Measurements from ENCODE around the gene RPS14.
A peak's percentile ranks its signal among the peaks of the same experiment; 100 is the strongest.
"Not testable (repeated sequence)": the region's sequence is repeated elsewhere in the genome, so short reads cannot be mapped to it uniquely, and the experiment has no call there.

RPS14 gene

DNA sequence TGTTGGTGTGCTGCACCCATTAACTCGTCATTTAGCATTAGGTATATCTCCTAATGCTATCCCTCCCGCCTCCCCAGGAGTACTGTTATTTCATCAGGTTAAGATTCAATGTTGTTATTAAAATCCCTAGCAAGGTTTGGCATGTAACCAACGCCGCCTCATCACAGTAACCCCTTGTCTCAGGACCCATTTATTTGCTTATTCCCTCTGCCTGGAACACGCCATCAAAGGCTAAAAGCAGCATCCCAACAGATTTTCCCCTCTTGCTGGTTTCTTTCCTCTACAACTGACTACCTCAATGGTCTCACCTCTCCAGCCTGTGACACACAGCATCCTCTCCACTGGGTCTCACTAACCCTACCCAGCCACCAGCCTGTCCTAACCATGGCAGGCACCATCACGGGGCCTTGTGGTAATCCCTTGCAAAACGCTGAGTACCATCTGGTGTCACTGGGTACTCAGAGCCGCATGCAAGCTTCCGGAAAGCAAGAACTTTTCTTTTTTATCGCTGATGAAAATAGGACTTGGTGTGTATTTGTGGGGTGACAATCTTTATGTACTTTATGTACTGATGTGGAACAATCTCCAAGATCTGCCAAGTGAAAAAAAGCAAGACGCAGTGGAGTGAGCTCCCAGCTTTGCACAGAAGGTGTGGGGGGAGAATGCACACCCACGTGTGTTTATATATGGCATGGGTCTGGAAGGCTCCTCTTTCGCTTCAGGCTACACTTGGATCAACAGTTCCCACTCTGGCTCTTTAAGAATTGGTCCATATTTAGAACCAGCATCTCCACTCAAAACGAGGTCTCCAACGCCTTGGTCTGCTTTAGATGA lies 6.1 kb downstream of the RPS14 start:
- DNase-seq, result peak; percentile 45

GRCh38 chr5:150442699-150443080 lies 6.8 kb downstream of the RPS14 start:
- DNase-seq, result peak; percentile 43

DNA sequence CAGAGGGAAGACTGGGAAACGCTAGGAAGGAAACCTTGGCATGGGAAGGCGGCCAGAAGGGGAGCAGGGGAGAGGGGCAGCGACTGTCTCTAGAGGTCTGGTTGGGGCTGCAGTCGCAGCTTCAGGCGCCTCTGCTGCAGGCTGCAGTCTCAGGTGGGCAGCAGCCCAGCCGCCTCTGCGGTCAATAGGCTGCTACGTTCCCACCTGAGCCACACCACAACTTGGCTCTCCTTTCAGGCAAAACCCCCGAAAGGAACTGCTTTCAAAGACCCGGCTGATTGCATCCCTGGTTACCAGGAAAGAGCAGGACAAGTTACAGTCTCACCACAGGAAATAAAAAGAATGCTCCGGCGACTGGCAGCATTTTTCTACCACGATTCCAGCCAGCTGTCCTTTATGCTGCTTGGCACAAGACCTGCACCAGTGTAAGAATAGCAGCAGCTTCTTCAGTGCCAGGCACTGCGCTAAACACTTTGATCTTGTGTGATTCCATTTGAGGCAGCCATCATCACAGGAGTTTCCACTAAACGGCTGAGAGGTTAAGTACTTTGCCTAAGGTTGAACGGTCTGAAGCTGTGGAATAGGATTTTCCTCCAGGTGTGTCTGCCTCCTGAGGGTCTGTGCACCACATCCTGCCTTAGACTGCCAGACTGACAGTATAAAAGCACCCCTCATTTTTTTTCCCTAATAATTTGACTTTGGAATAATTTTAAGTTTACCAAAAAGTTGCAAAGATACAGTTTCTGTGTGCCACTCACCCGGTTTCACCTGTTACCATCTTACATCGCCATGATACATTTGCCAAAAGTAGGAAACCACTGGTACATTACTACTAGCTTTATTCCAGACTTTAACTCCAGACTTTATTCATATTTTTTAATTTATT lies 7.5 kb downstream of the RPS14 start:
- peak; percentile 57 for DNase-seq

DNA sequence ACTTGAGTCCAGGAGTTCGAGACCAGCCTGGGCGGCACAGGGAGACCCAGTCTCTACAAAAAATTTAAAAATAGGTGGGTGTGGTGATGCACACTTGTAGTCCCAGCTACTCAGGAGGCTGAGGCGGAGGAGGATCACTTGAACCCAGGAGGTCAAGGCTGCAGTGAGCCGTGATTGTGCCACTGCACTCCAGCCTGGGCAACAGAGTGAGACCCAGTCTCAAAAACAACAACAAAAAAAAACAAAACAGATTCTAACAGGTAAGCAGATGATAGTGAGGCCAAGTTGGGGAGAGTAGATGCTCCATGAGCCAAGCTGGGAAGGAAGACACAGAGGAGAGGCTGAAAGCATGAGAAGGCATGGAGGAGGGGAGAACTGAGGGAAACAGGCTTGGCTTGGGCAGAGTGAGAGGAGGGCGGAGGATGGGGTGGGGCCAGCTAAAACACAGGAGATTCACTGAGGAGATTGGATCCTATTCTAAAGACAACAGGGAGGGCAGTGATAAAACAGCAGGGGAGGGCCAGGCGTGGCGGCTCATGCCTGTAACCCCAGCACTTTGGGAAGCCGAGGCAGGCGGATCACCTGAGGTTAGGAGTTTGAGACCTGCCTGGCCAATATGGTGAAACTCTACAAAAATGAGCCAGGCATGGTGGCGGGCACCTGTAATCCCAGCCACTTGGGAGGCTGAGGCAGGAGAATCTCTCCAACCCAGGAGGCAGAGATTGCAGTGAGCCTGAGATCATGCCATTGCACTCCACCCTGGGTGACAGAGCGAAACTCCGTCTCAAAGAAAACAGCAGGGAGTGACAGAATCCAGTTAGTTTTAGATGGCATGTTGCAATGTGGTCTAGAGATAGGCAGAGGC lies 8.4 kb downstream of the RPS14 start:
- DNase-seq, result no peak

DNA sequence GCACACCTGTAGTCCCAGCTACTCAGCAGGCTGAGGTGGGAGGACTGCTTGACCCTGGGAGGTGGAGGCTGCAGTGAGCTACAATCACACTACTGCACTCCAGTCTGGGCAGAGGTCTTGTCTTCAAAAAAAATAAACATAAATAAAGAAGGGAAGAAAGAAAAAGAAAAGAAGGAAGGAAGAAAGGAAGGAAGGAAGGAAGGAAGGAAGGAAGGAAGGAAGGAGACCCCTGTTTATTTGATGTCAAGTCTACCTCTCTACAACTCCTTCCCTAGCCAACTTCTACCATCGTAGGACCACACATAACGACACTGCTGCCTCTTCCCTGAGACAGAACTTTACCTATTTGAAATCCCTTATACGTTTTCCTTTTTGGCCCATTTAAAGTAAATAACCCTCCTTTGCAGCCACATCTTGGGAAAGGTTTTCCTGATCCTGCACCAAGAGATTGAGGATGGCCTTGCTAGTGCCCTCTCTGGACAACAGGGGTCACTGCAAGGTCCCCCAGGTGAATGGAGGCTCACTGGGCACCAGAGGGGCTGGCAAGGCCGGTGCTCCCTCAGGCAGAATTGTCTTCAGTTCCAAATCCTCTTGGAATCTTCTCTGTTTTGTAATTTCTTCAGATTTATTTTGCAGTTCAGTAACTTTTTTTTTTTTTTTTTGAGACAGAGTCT lies 10.5 kb downstream of the RPS14 start:
- no peak for DNase-seq

DNA sequence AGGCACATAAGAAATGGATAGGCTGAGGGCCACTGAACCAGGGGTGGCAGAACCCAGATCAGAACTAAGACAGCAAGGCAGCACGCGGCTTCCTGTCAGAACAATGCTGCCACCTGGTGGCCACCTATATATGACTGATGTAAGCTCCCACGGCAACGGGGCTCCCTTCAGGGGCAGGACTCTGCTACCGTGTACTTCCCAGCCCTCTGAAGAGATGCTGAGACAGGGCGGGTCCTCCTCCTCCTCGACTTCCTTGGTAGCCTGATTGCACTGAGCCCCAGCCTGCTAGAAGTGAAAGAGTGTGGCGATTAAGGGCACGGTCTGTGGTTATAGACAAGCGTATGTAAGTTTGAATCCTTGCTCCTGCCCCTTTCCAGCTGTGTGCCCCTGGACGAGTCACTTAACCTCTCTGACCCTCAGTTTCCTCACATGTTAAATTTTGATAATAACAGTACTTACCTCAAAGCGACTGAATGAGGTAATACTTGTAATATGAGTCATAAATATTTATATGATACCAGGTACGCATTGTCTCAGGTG lies 13.3 kb downstream of the RPS14 start:
- peak; percentile 60 for DNase-seq

DNA sequence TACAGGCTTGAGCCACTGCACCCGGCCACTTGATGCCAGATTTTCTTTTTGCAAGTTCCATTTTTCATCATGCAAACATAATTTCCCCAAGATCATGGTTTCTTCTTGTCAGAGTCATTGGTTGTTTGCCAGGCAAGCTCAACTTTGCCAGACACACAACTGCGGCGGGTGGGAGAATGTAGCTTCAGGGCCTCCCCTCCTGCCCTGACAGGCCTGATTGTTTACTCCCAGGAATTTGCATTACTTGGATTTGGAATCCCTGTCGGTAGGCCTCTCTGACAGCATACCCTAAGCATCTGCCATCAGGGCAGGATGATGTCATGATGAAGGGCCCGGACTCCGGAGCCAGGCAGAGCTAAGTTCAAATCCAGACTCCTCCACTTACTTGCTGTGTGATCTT lies 15.1 kb downstream of the RPS14 start:
- DNase-seq, result no peak

GRCh38 chr5:150431574-150431973 lies 18.0 kb downstream of the RPS14 start:
- DNase-seq, result no peak

DNA sequence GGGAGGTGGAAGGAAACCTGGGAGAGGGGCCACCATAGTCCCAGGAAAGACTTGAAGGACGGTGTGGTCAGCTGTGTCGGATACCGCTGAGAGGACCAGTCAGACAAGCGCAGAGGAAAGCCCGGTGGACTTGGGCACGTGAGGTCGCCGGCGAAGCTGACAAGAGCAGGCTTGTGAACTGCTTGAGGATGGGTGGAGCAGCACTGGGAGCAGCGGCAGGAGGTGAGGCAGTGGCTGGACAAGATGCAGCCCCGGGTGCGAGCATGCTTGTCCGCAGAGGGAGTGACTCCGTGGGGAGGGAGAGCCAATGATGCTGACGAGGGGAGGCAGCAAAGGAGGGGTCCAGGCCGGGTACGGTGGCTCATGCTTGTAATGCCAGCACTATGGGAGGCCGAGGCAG lies 18.5 kb downstream of the RPS14 start:
- no peak for DNase-seq

DNA sequence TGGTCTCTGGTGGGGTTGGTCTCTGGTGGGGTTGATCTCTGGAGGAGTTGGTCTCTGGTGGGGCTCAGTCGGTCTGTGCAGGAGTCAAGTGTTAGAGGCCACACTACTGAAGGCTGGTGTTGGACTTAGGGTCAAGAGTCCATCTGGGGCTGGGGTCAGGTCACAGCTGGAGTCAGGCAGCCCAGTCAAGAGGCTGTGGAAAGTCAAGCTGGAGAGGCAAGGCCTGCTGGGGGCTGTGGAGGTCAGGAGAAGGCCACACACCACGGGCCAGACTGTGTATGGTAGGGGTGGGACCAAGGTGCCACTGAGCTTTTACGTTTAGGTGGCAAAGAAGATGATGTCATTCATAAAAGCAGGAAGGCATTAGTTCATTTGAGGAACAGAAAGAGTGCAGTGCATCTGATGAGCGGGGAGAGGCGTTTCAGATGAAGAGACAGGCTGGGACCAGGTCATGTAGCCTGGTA lies 20.1 kb downstream of the RPS14 start:
- DNase-seq, result no peak

DNA sequence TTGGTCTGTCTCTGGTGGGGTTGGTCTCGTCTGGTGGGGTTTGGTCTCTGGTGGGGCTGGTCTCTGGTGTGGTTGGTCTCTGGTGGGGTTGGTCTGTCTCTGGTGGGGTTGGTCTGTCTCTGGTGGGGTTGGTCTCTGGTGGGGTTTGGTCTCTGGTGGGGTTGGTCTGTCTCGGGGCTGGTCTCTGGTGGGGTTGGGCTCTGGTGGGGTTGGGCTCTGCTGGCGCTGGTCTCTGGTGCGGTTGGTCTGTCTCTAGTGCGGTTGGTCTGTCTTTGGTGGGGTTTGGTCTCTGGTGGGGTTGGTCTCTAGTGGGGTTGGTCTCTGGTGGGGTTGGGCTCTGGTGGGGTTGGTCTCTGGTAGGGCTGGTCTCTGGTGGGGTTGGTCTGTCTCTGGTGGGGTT lies 20.6 kb downstream of the RPS14 start:
- DNase-seq, result no peak

- DNase-seq, result no peak
These were observed 21.2 kb downstream of the RPS14 start for GRCh38 chr5:150428106-150428876.

DNA sequence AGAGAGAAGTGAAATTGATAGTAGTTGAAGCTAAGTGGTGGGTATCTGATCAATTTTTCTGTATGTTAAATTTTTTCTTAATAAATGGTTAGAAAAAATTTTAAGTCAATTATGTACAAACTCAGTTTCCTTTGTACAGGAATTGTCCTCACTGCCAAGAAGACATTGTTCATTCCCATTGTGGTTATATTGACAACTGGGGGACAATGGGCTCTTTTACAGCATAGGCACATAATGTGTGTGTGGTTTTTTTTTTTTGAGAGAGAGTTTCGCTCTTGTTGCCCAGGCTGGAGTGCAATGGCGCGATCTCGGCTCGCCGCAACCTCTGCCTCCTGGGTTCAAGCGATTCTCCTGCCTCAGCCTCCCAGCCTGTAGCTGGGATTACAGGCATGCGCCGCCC lies 23.4 kb downstream of the RPS14 start:
- not testable (repeated sequence) for DNase-seq

GRCh38 chr5:150422758-150423157 lies 26.8 kb downstream of the RPS14 start:
- no peak for DNase-seq

DNA sequence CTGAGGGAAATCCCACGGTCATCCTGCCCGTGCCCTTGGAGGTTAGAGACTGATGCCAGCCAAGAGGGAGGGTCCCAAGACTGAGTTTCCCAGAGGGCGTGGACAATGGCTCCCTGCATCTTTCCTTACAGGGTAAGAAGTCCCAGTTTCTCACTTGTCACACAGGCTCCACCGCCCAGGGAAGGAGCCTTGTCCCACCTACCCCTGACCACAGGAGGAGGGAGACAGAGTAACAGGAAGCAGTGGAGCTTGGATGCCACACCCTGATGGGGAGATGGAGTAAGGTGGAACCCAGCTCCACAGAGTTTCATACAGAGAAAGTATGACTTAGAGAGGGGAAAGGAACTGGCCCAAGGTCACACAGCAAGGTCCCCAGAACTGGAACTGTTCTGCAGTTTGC lies 27.5 kb downstream of the RPS14 start:
- no peak for DNase-seq

- DNase-seq, result no peak
These were observed 29.8 kb downstream of the RPS14 start for GRCh38 chr5:150419630-150420270.

DNA sequence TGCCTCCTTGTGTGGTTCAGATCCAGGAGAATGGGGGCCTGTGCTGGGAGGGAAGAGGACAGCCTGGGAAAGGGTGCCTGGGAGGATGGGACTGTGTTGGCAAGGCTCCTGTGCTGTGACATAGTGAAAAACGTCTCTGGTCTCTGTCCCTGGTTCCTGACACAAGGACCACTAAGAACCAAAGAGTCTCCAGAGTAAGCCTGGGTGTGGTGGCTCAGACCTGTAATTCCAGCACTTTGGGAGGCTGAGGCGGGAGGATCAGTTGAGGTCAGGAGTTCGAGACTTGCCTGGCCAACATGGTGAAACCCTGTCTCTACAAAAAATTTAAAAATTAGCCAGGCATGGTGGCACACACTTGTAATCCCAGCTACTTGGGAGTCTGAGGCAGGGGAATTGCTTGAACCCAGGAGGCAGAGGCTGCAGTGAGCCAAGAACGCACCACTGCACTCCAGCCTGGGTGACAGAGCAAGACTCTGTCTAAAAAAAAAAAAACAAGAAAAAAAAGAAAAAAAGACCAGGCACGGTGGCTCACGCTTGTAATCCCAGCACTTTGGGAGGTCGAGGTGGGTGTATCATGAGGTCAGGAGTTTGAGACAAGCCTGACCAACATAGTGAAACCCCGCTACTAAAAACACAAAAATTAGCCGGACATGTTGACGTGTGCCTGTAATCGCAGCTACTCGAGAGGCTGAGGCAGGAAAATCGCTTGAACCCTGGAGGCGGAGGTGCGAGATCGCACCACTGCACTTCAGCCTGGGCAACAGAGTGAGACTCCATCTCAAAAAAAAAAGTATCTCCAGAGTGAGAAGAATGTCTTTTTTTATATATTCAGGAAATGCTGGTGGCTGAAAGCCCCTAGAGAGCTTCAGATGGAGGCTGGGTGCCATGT lies 35.4 kb downstream of the RPS14 start:
- not testable (repeated sequence) for DNase-seq

DNA sequence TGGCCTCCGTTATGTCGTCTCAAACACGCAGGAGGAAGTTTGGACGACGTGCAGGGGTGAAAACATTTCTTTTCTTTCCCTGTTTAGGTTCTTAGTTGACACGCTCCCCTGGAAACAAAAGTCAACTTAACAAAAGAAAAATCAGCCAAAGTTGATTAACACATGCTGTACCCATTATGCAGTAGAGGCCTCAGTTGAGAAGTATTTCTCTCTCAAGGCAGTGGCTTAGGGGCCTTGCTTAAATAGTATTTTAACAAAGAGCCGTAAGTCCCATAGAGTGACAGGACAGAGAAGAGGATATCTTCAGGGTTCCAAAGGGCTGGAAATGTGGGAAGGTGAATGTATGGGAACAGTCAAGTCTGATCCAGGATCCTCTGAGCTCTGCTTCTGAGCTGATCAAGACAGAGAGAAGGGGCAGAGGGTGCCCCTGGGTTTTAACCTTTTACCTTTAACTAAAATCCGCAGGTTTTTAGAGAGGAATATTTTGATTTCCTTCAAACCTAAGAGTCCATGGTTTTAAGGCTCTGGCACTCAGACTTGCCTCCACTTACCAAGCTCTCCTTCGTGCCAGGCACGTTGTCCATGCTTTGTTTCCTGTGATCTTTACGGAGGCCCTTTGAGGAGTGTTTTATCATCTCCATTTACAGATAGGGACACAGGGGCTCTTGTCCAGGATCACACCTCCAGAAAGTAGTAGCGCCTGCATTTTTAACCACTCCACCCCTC lies 36.2 kb downstream of the RPS14 start:
- DNase-seq, result no peak
